Endothelial cell of coronary artery (primary cell): ENCODE results near the gene BUD31. TPM values are rescaled to one million over a fixed set of nuclear protein-coding genes. Genes with fewer than 3 reads are reported as not detected.

Experiments
- total RNA-seq: library from RNA; depleted of rRNA; stranded (reverse); fragments of >200 nt; gene quantifications from 2 replicates; pipeline ENCODE4 v1.2.3, GENCODE V29; 2014

BUD31 gene
- 120 TPM in 2 replicates for total RNA-seq

DNA sequence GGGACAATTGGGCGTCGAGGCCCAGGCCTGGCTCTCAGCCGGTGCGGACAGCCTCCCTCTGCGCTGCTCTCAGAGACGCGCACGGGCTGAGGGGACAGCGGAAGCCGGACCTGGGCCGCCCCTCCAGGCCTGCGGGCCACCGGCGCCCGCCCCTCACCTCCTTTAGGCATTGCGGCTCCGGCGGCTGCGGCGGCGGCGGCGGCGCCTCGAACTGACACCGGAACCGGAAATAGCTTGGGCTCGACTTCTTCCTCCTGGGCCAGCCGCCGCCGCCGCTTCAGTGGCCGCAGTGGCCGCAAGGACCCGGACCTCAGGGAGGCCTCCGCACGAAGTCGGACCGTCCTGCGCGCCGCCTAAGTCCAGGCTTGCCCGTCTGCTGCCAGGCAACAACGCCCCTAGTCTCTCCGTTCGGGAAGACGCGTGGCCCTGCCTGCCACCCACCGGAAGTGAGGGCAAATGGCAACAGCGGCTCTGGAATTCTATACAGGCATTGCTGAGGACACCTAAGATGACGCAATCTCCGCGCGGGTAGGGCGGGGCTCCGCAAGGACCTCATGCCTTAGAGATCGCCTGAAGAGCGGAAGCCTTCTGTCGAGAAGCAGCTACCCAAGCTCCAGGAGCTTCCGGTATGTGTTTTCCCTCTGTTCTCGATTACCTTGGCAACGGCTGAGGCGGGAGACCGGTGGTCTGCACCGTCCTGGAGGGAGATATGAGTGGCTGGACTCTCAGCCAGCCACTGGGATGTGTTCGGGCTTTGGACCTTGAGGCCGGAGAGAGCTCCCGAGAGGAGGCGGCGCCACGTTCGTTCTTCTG is at the start of gene BUD31, which contains the start of gene PDAP1:
TSS of gene BUD31 (plus strand) at position 591 of the 813 bp plus-strand sequence. CDS start 2,124 bp downstream, outside the sequence.
TSS of gene PDAP1 (minus strand) at position 219 of the 813 bp plus-strand sequence. CDS start at position 170, 49 bp downstream.

DNA sequence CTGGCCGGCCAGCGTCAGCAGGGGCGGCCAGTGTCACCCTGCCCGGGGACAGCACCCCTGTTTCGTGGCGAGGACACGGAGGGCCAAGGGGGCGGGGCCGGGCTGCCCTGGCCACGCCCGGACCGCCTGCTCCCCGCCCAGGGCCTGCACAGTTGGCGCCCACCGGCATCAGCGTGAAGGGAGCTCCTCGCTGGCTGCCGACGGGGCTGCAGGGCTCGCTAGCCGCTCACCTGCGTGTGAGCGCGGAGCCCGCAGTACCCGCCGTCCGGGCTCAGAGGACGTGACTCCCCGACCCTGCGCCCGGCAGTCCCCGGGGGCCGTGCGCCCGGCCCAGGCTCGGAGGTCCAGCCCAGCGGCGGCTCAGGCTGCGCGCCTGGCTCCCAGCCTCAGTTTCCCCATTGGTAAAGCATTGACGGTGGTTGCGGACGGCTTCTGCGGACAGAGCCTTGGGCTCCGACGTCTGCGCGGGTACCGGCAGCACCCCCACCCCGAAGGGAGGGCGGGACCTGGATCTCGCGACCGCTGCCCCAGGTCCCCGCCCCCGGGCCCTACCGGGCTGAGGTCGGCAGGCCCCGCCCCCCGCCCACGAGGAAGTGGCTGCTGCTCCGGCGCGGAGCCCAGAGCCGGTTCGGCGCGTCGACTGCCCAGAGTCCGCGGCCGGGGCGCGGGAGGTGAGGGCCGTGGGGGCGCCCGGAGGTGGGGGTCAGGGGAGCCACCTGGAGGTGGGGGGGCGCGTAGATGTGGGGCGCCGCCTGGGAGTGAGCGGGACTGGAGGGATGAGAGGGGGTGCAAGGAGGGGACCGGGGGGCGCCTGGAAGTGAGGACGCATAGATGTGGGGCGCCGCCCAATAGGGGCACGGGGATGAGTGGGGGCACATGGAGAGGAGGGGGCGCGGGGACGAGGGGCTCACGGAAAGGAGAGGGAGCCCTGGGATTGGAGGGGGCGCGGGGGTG is 34.4 kb upstream of the BUD31 start, which contains the start of gene ARPC1B:
TSS of gene ARPC1B (plus strand) at position 620 of the 954 bp plus-strand sequence. CDS start 10,985 bp downstream, outside the sequence.

GRCh38 chr7:99438573-99439480 is 30.1 kb downstream of the BUD31 start, which contains the start of the genes CPSF4 and PTCD1:
TSS of gene CPSF4 (plus strand) at chr7:99438943. CDS start at chr7:99439083, 140 bp downstream.
TSS of gene PTCD1 (minus strand) at chr7:99438798. CDS start at chr7:99435242, 3,556 bp downstream.

Other genes with a start within 250 kb of the BUD31 start
- gene KPNA7, start 200.9 kb upstream of the BUD31 start, total RNA-seq = under 0.01 TPM in 1 of 2 replicates, not detected in the other
- gene MYH16, start 136.1 kb upstream of the BUD31 start, total RNA-seq = 0.38 and 0.72 TPM in 2 replicates
- 224 and 226 TPM in 2 replicates for gene ARPC1A, start 83.1 kb upstream of the BUD31 start, total RNA-seq
- 600 and 643 TPM in 2 replicates for gene ARPC1B, start 34.2 kb upstream of the BUD31 start, total RNA-seq
- gene PDAP1, start 372 bp upstream of the BUD31 start, total RNA-seq = 29.6 and 32.8 TPM in 2 replicates
- 4.0 and 5.9 TPM in 2 replicates for gene PTCD1, start 29.8 kb downstream of the BUD31 start, total RNA-seq
- 23.8 and 26.0 TPM in 2 replicates for gene CPSF4, start 30.0 kb downstream of the BUD31 start, total RNA-seq
- 281 and 445 TPM in 2 replicates for gene ATP5MF, start 57.2 kb downstream of the BUD31 start, total RNA-seq
- gene ZNF789, start 63.9 kb downstream of the BUD31 start, total RNA-seq = 5.7 and 7.0 TPM in 2 replicates
- gene ZNF394, start 91.3 kb downstream of the BUD31 start, total RNA-seq = 24.7 and 28.4 TPM in 2 replicates
- gene ZKSCAN5, start 95.7 kb downstream of the BUD31 start, total RNA-seq = 10.4 and 11.8 TPM in 2 replicates
- 4.9 and 5.9 TPM in 2 replicates for gene FAM200A, start 143.1 kb downstream of the BUD31 start, total RNA-seq
- 9.3 and 26.9 TPM in 2 replicates for gene ZNF655, start 149.7 kb downstream of the BUD31 start, total RNA-seq
- gene TMEM225B, start 189.3 kb downstream of the BUD31 start, total RNA-seq = 0.19 TPM in 1 of 2 replicates, not detected in the other
- gene ZSCAN25, start 208.0 kb downstream of the BUD31 start, total RNA-seq = 10.2 and 15.1 TPM in 2 replicates